Suprapubic skin (tissue), 4 donors: ENCODE data around the gene EPHB4.

Source experiments
- CTCF ChIP-seq, 2 donors: fragments of 200-600 bp in 1 of 2; fragments of 450-650 bp in 1 of 2; sonication (generic) in 1 of 2; IDR thresholded peaks; one replicate each; pipeline ENCODE4 v1.5.1; 2016 to 2019; ENCODE audit warnings: antibody characterized with exemption in 2 of 2, mild to moderate bottlenecking in 1 of 2, moderate library complexity in 1 of 2
- POLR2A ChIP-seq, 2 donors: fragments of 450-650 bp; IDR thresholded peaks; one replicate each; pipeline ENCODE4 v1.6.1; 2017; ENCODE audit warnings: antibody characterized with exemption in 2 of 2, mild to moderate bottlenecking in 2 of 2, moderate library complexity in 2 of 2
- POLR2AphosphoS5 ChIP-seq, 3 donors: sonication (generic); formaldehyde crosslinking; IDR thresholded peaks; one replicate each; pipeline ENCODE4 v1.6.1; 2017; ENCODE audit warnings: antibody characterized with exemption in 3 of 3

- TF ChIP-seq POLR2AphosphoS5 (IDR thresholded peaks at IDR 0.05) (no peak), CTCF (IDR thresholded peaks at IDR 0.05) (no peak), POLR2A (IDR thresholded peaks at IDR 0.05) (no peak)
These were observed 1.9 kb upstream of the EPHB4 start for GRCh38 chr7:100829150-100829716.
